ENCODE results near the gene DMPK.
"Not testable (repeated sequence)": the region's sequence is repeated elsewhere in the genome, so short reads cannot be mapped to it uniquely, and the experiment has no call there.

DMPK gene

GRCh38 chr19:45767881-45768654 is 14.2 kb downstream of the DMPK start:
- peak in 1 of 2 experiments; percentile 17 for DNase-seq

GRCh38 chr19:45767410-45767880 is 14.8 kb downstream of the DMPK start:
- peak; percentile 31 to 39 for DNase-seq

GRCh38 chr19:45766869-45767346 is 15.4 kb downstream of the DMPK start:
- no peak for DNase-seq

GRCh38 chr19:45766296-45766868 is 15.9 kb downstream of the DMPK start:
- no peak for DNase-seq

- DNase-seq, result no peak
Observed at GRCh38 chr19:45765702-45766295, 16.5 kb downstream of the DMPK start.

GRCh38 chr19:45764945-45765701 is 17.2 kb downstream of the DMPK start:
- DNase-seq, result no peak

- no peak for DNase-seq
Observed at GRCh38 chr19:45764475-45764874, 17.8 kb downstream of the DMPK start.

GRCh38 chr19:45763691-45764294 is 18.5 kb downstream of the DMPK start:
- no peak for DNase-seq

GRCh38 chr19:45762870-45763631 is 19.2 kb downstream of the DMPK start:
- no peak for DNase-seq

- DNase-seq, result no peak
Observed at GRCh38 chr19:45761714-45762113, 20.6 kb downstream of the DMPK start.

- no peak for DNase-seq
Observed at GRCh38 chr19:45758921-45759320, 23.4 kb downstream of the DMPK start.

- no peak for DNase-seq
Observed at GRCh38 chr19:45757695-45758094, 24.6 kb downstream of the DMPK start.

- no peak for DNase-seq
Observed at GRCh38 chr19:45754323-45754722, 28.0 kb downstream of the DMPK start.

- no peak for DNase-seq
Observed at GRCh38 chr19:45753548-45753947, 28.7 kb downstream of the DMPK start.

GRCh38 chr19:45752639-45753038 is 29.7 kb downstream of the DMPK start:
- no peak for DNase-seq

GRCh38 chr19:45751483-45751882 is 30.8 kb downstream of the DMPK start:
- not testable (repeated sequence) for DNase-seq

GRCh38 chr19:45747513-45747912 is 34.8 kb downstream of the DMPK start:
- DNase-seq, result no peak

GRCh38 chr19:45746866-45747265 is 35.4 kb downstream of the DMPK start:
- DNase-seq, result no peak

- no peak for DNase-seq
Observed at GRCh38 chr19:45745606-45746005, 36.7 kb downstream of the DMPK start.

GRCh38 chr19:45742969-45743368 is 39.3 kb downstream of the DMPK start:
- DNase-seq, result no peak

GRCh38 chr19:45739498-45740439 is 42.5 kb downstream of the DMPK start:
- no peak for DNase-seq
